Hepatocyte (in vitro differentiated cells): ENCODE measurements around the gene LAPTM5. TPM values are rescaled to one million over a fixed set of nuclear protein-coding genes. Genes with fewer than 3 reads are reported as not detected.

Experiments used
- DNase-seq: peaks from one replicate; pipeline ENCODE4 v3.0.0-alpha.2; 2016; ENCODE audit warnings: low spot score
- H2AFZ ChIP-seq: fragments of 200-600 bp; sonication (generic); 2 replicates; pipeline ENCODE4 v1.6.0; 2016; ENCODE audit warnings: antibody characterized with exemption, mild to moderate bottlenecking
- H3K27ac ChIP-seq: fragments of 200-600 bp; sonication (generic); 2 replicates; pipeline ENCODE4 v1.5.1; 2016; ENCODE audit warnings: mild to moderate bottlenecking
- H3K27me3 ChIP-seq: fragments of 200-600 bp; sonication (generic); 2 replicates; pipeline ENCODE4 v1.6.1; 2016
- H3K36me3 ChIP-seq: fragments of 200-600 bp; sonication (generic); replicated peaks from 2 replicates; pipeline ENCODE4 v1.5.1; 2016; ENCODE audit warnings: low read depth; ENCODE audit not compliant: insufficient read depth
- H3K4me1 ChIP-seq: fragments of 200-600 bp; sonication (generic); 2 replicates; pipeline ENCODE4 v1.5.1; 2016; ENCODE audit warnings: mild to moderate bottlenecking, moderate library complexity; ENCODE audit not compliant: insufficient read depth
- H3K4me2 ChIP-seq: fragments of 200-600 bp; sonication (generic); 2 replicates; pipeline ENCODE4 v1.6.0; 2016
- H3K4me3 ChIP-seq: fragments of 200-600 bp; sonication (generic); 2 replicates; pipeline ENCODE4 v1.5.1; 2016; ENCODE audit warnings: mild to moderate bottlenecking
- H3K79me2 ChIP-seq: fragments of 200-600 bp; sonication (generic); 2 replicates; pipeline ENCODE4 v1.6.0; 2017; ENCODE audit warnings: mild to moderate bottlenecking
- H3K9me2 ChIP-seq: fragments of 200-600 bp; sonication (generic); replicated peaks from 2 replicates; pipeline ENCODE4 v1.6.0; 2017; ENCODE audit warnings: mild to moderate bottlenecking; ENCODE audit not compliant: insufficient read depth
- H3K9me3 ChIP-seq: fragments of 200-600 bp; sonication (generic); 2 replicates; pipeline ENCODE4 v1.5.1; 2016; ENCODE audit warnings: low read depth, mild to moderate bottlenecking
- H4K20me1 ChIP-seq: fragments of 200-600 bp; sonication (generic); 2 replicates; pipeline ENCODE4 v1.6.0; 2016; ENCODE audit warnings: mild to moderate bottlenecking; ENCODE audit not compliant: insufficient read depth, poor library complexity, severe bottlenecking
- EZH2 ChIP-seq: fragments of 200-600 bp; sonication (generic); IDR thresholded peaks from 2 replicates; pipeline ENCODE4 v1.6.1; 2016; ENCODE audit warnings: antibody characterized with exemption, mild to moderate bottlenecking, borderline replicate concordance
- EZH2phosphoT487 ChIP-seq: fragments of 200-600 bp; sonication (generic); IDR thresholded peaks from one replicate; pipeline ENCODE4 v1.6.1; 2018; ENCODE audit warnings: antibody characterized with exemption, mild to moderate bottlenecking, low read depth, moderate library complexity; ENCODE audit not compliant: unreplicated experiment, severe bottlenecking
- WGBS: methylation state at CpG from one replicate; pipeline ENCODE4 v1.1.6; 2016; ENCODE audit warnings: low lambda C conversion rate; ENCODE audit errors: missing lambda C conversion rate; 5-methylcytosine and 5-hydroxymethylcytosine counted together
- polyA plus RNA-seq: library from polyadenylated mRNA; unstranded; fragments of >200 nt; fragmentation: Nextera tagmentation; extraction: Ambion mirVana; gene quantifications from 2 replicates; pipeline ENCODE4 v1.2.1, GENCODE V29; 2016
- total RNA-seq: library from RNA; depleted of rRNA; stranded (reverse); fragments of >200 nt; gene quantifications from 2 replicates; pipeline ENCODE4 v1.2.3, GENCODE V29; 2014
- TF ChIP-seq, protein P1 (sequence below): fragments of 200-600 bp; sonication (generic); IDR thresholded peaks from 2 replicates; pipeline ENCODE4 v1.5.1; 2016; ENCODE audit warnings: antibody characterized with exemption, mild to moderate bottlenecking; ENCODE audit not compliant: poor library complexity

LAPTM5 gene
- total and polyA plus RNA-seq, 2 experiments from 2014 or later: 2.6 to 3.2 TPM

DNA sequence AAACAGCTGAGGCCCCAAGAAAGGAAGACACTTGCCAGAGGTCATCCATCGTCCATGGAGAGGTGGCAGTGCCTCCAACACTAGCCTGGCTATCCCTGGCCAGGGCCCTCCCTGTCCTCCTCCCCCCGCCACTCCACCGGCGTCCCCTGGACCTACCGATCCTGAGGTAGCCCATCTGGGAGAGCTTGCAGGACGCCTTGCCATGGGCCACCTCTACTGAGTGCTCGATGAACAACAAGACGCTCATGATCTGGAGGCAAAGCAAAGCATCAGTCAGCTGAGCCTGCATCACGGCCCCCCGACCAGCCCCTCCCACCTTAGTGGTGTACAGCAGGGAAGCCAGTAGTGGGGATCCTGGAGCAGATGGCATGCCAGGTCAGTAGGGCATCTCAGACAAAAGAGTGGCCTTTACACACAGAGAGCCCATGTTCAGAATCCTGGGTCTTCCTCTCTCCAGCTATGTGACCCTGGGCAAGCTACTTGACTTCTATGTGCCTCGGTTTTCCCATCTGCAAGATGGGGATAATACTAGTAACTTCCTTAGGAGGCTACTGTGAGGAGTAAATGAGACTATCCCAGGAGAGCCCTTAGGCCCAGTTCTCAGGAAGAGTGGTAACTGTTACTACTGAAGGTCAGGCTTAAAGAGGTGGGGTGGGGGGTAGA, 15.1 kb downstream of the LAPTM5 start:
- no peaks in the 10 kb centered on the region for H3K79me2 ChIP-seq
- WGBS: 91% methylated on average over 11 of the region's 11 CpGs
- DNase-seq: no peak
- H2AFZ ChIP-seq: no peak overlapping the region
- no peaks in the 10 kb centered on the region for H4K20me1 ChIP-seq
- H3K36me3 ChIP-seq: no peaks in the 10 kb centered on the region
- H3K4me2 ChIP-seq: no peak overlapping the region
- peaks cover 17% of the 10 kb centered on the region for H3K4me1 ChIP-seq
- no peak overlapping the region for H3K27ac ChIP-seq
- H3K4me3 ChIP-seq: no peak overlapping the region
- H3K27me3 ChIP-seq: no peaks in the 10 kb centered on the region
- no peaks in the 10 kb centered on the region for H3K9me3 ChIP-seq
- TF ChIP-seq EZH2phosphoT487 (no peak), EZH2 (no peak)
- TF ChIP-seq, protein P1, sequence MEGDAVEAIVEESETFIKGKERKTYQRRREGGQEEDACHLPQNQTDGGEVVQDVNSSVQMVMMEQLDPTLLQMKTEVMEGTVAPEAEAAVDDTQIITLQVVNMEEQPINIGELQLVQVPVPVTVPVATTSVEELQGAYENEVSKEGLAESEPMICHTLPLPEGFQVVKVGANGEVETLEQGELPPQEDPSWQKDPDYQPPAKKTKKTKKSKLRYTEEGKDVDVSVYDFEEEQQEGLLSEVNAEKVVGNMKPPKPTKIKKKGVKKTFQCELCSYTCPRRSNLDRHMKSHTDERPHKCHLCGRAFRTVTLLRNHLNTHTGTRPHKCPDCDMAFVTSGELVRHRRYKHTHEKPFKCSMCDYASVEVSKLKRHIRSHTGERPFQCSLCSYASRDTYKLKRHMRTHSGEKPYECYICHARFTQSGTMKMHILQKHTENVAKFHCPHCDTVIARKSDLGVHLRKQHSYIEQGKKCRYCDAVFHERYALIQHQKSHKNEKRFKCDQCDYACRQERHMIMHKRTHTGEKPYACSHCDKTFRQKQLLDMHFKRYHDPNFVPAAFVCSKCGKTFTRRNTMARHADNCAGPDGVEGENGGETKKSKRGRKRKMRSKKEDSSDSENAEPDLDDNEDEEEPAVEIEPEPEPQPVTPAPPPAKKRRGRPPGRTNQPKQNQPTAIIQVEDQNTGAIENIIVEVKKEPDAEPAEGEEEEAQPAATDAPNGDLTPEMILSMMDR: no peak
- H3K9me2 ChIP-seq: no peaks in the 10 kb centered on the region

DNA sequence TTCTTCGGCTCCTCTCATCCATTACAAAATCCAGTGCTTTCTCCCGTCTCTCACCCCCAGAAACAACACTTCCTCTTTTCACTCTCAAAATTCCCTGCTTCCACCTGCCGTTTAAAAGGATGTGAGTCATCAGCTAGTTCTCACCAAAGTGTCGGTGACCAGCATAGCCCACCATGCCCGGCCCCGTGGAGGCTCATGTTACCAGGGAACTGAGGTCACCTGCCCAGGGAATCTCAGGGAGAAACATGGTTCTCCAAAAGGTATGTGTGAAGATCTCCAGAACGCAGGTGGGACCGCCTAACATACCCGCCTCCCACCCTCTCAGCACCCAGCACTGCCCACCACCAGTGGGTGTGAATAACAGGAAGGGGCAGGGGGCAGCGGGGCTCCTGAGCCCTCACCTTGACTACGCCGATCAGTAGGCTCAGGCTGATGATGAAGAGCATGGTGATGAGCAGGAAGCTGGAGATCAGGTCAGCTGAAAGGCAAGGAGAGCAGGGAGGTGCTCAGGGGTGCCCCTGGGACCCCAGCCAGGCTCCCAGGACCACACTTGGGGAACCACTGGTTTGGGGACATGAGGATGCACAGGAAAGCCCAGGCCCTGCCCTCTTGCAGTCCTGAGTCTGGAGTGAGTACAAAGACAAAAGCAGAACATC, 16.2 kb downstream of the LAPTM5 start:
- no peak overlapping the region for H2AFZ ChIP-seq
- H3K4me2 ChIP-seq: no peak overlapping the region
- H3K27ac ChIP-seq: no peak overlapping the region
- peaks cover 16% of the 10 kb centered on the region for H3K4me1 ChIP-seq
- H3K79me2 ChIP-seq: no peaks in the 10 kb centered on the region
- no peaks in the 10 kb centered on the region for H4K20me1 ChIP-seq
- WGBS: 63% methylated on average over 12 of the region's 12 CpGs
- H3K9me3 ChIP-seq: no peaks in the 10 kb centered on the region
- no peaks in the 10 kb centered on the region for H3K9me2 ChIP-seq
- DNase-seq: no peak
- TF ChIP-seq EZH2 (no peak), EZH2phosphoT487 (no peak)
- TF ChIP-seq, protein P1: no peak
- no peaks in the 10 kb centered on the region for H3K27me3 ChIP-seq
- H3K36me3 ChIP-seq: no peaks in the 10 kb centered on the region
- H3K4me3 ChIP-seq: no peak overlapping the region

DNA sequence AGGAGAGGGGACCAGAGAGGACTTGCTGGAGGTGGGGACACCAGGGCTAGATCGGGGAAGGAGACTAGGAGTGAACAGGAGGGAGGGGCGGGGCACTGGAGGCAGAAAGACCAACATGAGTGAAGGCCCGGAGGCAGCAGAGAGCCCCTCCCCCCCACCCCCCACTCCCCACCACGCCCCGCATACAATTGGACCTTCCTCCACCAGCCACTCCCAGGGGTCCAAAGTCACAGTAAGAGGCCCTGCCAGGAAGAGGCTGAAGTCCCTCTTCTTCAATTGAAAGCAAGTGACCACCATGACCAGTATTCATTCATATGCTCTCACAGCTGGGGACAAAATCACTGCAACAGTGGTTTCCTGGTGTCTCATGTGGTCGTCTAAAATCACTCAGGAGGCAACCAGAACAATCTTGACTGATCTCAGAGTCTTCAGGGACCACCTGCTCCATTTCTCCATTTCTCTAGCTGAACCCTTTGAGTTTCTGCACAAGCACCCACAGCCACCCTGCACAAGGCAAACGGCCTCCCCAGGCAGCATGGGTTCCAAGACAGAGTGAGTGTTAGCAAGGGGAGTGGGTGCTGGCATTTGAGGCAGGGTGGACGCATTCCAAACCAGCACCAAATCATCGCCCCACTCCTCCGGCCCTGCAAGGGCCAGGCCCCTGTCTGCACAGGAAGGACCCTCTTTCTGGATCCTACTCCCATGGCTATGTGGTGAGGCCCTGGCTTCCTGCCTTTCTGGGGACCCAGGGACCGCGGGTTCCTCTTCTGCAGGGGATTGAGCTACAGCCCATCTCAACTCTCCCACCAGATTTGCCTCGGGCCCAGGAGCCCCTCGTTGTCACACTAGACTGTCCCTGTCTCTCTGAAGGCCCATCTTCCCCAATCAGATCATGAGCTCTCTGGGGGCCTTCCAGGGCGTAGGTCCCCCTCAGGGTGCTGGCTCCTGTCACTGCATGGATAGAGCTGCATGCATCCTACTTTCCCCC, 17.0 kb downstream of the LAPTM5 start:
- 85% methylated on average over 11 of the region's 15 CpGs for WGBS
- peak overlapping the region; percentile 55 for H3K27ac ChIP-seq

More for the DNA sequence above, 17.0 kb downstream of the LAPTM5 start:
- peak; percentile 45 for DNase-seq
- Histone ChIP-seq H3K4me1 (peaks cover 7% of the 10 kb centered on the region), H3K9me3 (no peaks in the 10 kb centered on the region), H3K9me2 (no peaks in the 10 kb centered on the region), H4K20me1 (no peaks in the 10 kb centered on the region), H2AFZ (no peak overlapping the region), H3K27me3 (no peaks in the 10 kb centered on the region), H3K79me2 (no peaks in the 10 kb centered on the region), H3K4me2 (no peak overlapping the region), H3K36me3 (no peaks in the 10 kb centered on the region), H3K4me3 (no peak overlapping the region)
- TF ChIP-seq, protein P1: no peak
- no peak for TF ChIP-seq EZH2
